Activated gamma-delta T cell (primary cell): Measurements from ENCODE around the gene FAM241B.

Source experiments
- DNase-seq: peaks from one replicate; lab custom pipeline; 2025; lab: John Stamatoyannopoulos, UW

FAM241B gene

GRCh38 chr10:69634759-69635425 is 4.8 kb downstream of the FAM241B start:
- DNase-seq: no peak

GRCh38 chr10:69635428-69636272 is 5.6 kb downstream of the FAM241B start:
- DNase-seq: no peak

GRCh38 chr10:69636273-69636575 is 6.2 kb downstream of the FAM241B start:
- DNase-seq: no peak

GRCh38 chr10:69636626-69637605 is 6.9 kb downstream of the FAM241B start:
- DNase-seq: no peak

- DNase-seq: no peak
Observed at GRCh38 chr10:69638642-69639041, 8.6 kb downstream of the FAM241B start.

GRCh38 chr10:69639291-69640195 is 9.5 kb downstream of the FAM241B start:
- DNase-seq: no peak

GRCh38 chr10:69640196-69640980 is 10.3 kb downstream of the FAM241B start:
- no peak for DNase-seq

- no peak for DNase-seq
Observed at GRCh38 chr10:69641261-69641980, 11.4 kb downstream of the FAM241B start.

GRCh38 chr10:69642747-69643146 is 12.7 kb downstream of the FAM241B start:
- no peak for DNase-seq

- DNase-seq: no peak
Observed at GRCh38 chr10:69643779-69644657, 14.0 kb downstream of the FAM241B start.

GRCh38 chr10:69644658-69645295 is 14.7 kb downstream of the FAM241B start:
- no peak for DNase-seq

- DNase-seq: no peak
Observed at GRCh38 chr10:69645296-69646184, 15.5 kb downstream of the FAM241B start.

- no peak for DNase-seq
Observed at GRCh38 chr10:69646185-69647060, 16.4 kb downstream of the FAM241B start.

GRCh38 chr10:69647126-69647525 is 17.1 kb downstream of the FAM241B start:
- no peak for DNase-seq

- DNase-seq: no peak
Observed at GRCh38 chr10:69647819-69648218, 17.8 kb downstream of the FAM241B start.

- DNase-seq: no peak
Observed at GRCh38 chr10:69648461-69648860, 18.4 kb downstream of the FAM241B start.
